ENCODE data around the gene KCNMA1. TPM values are rescaled to one million over a fixed set of nuclear protein-coding genes. Genes with fewer than 3 reads are reported as not detected.

KCNMA1 gene
- total and polyA plus RNA-seq, 10 of the 15 experiments (the other 5 are each of a cell fraction or from before 2014, with no cell fraction given) = 8.5 to 77.0 (median 21.3) TPM

GRCh38 chr10:77274046-77274795 is 363.4 kb downstream of the KCNMA1 start (continued):
- TF ChIP-seq, protein P1, sequence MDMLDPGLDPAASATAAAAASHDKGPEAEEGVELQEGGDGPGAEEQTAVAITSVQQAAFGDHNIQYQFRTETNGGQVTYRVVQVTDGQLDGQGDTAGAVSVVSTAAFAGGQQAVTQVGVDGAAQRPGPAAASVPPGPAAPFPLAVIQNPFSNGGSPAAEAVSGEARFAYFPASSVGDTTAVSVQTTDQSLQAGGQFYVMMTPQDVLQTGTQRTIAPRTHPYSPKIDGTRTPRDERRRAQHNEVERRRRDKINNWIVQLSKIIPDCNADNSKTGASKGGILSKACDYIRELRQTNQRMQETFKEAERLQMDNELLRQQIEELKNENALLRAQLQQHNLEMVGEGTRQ (IDR thresholded peaks at IDR 0.05; ENCODE audit: borderline replicate concordance, low read depth, low read length) = no peak
- TF ChIP-seq, protein P2, sequence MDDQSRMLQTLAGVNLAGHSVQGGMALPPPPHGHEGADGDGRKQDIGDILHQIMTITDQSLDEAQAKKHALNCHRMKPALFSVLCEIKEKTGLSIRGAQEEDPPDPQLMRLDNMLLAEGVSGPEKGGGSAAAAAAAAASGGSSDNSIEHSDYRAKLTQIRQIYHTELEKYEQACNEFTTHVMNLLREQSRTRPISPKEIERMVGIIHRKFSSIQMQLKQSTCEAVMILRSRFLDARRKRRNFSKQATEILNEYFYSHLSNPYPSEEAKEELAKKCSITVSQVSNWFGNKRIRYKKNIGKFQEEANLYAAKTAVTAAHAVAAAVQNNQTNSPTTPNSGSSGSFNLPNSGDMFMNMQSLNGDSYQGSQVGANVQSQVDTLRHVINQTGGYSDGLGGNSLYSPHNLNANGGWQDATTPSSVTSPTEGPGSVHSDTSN (IDR thresholded peaks at IDR 0.05; ENCODE audit: insufficient replicate concordance, low read depth, low read length) = no peak
- TF ChIP-seq POLR2AphosphoS2 (IDR thresholded peaks at IDR 0.05; ENCODE audit: low read depth, low read length) (no peak), ZNF274 (IDR thresholded peaks at IDR 0.05; ENCODE audit: insufficient read depth, insufficient read length) (no peak), NFYB (IDR thresholded peaks at IDR 0.05; ENCODE audit: insufficient read depth, low read depth, low read length) (no peak), SUZ12 (IDR thresholded peaks at IDR 0.05; ENCODE audit: unreplicated experiment) (no peak), CTCF (IDR thresholded peaks at IDR 0.05 in 2 of 3, conservative IDR thresholded peaks at IDR 0.05 in 1 of 3; ENCODE audit: control insufficient read depth in 2 of 3, extremely low read depth in 1 of 3, insufficient read depth in 1 of 3, low read depth in 3 of 3, low read length in 3 of 3) (no peak)
